ENCODE results near the gene TPSG1.

DNA sequence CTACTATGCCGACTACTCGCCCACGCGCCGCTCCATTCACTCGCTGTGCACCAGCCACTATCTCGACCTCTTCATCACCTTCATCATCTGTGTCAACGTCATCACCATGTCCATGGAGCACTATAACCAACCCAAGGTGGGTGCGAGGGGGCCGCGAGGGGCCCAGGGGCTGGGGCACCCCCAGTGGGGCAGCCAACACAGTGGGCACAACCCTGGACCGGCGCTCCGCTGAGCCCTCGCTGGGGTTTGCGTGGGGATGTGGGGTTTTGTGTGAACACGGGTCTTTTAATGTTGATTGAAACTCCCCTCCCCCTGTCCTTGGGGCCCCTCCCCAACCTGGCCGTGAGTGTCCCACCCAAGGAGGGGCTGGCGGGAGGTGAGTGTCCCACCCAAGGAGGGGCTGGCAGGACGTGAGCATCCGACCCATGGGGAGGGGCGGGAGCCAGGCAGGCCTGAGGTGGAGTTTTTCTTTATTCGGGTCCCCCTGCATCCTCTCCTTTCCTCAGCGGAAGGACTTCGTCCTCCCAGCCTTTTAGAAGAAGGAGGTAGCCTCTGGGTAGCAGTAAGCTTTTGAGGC lies 11.2 kb downstream of the TPSG1 start:
- TF ChIP-seq CTCF (IDR thresholded peaks at IDR 0.05) (no peak), POLR2A (IDR thresholded peaks at IDR 0.05) (no peak)

Data from heart left ventricle (tissue), 13 donors.